H1 (cell line): ENCODE measurements around the gene PRR5. TPM values are rescaled to one million over a fixed set of nuclear protein-coding genes. Genes with fewer than 3 reads are reported as not detected.

Experiments
- ASH2L ChIP-seq: fragments of 200-600, 300-600 bp; sonication (generic); IDR thresholded peaks from one replicate; pipeline ENCODE4 v1.7.1; 2017; ENCODE audit warnings: low read length
- ATF3 ChIP-seq: IDR thresholded peaks from 2 replicates; pipeline ENCODE4 v1.6.1; 2011; ENCODE audit warnings: low read depth, mild to moderate bottlenecking, low read length; ENCODE audit not compliant: insufficient read depth
- CHD7 ChIP-seq: fragments of 300-600 bp; sonication (generic); IDR thresholded peaks from 2 replicates; pipeline ENCODE4 v1.7.1; 2012; ENCODE audit warnings: low read length, moderate library complexity, mild to moderate bottlenecking, inconsistent platforms; ENCODE audit not compliant: insufficient replicate concordance
- JUN ChIP-seq: IDR thresholded peaks from 2 replicates; pipeline ENCODE4 v1.6.1; 2011; ENCODE audit warnings: low read depth, mild to moderate bottlenecking, improper control_type of control experiment, low read length
- PHF8 ChIP-seq: fragments of 200-600 bp; sonication (generic); conservative IDR thresholded peaks from 2 replicates; pipeline ENCODE4 v1.7.1; 2012; ENCODE audit warnings: low read depth, mild to moderate bottlenecking, inconsistent platforms, low read length, moderate library complexity
- POU5F1 ChIP-seq: IDR thresholded peaks from 2 replicates; pipeline ENCODE4 v1.6.1; 2011; ENCODE audit warnings: low read depth, mild to moderate bottlenecking, low read length, moderate library complexity
- RBBP5 ChIP-seq: IDR thresholded peaks from 2 replicates; pipeline ENCODE4 v1.7.1; 2012; ENCODE audit warnings: low read depth, mild to moderate bottlenecking, inconsistent platforms, low read length, moderate library complexity, borderline replicate concordance
- SAP30 ChIP-seq: fragments of 300-600 bp; sonication (generic); IDR thresholded peaks from 2 replicates; pipeline ENCODE4 v1.7.1; 2012; ENCODE audit warnings: low read length, moderate library complexity, mild to moderate bottlenecking, inconsistent platforms; ENCODE audit not compliant: insufficient read depth, insufficient replicate concordance
- SIRT6 ChIP-seq: IDR thresholded peaks from one replicate; pipeline ENCODE4 v1.7.1; 2012; ENCODE audit warnings: low read length, inconsistent platforms
- SP4 ChIP-seq: IDR thresholded peaks from 2 replicates; pipeline ENCODE4 v1.6.1; 2012; ENCODE audit warnings: low read length, inconsistent platforms
- TAF1 ChIP-seq: IDR thresholded peaks from 2 replicates; pipeline ENCODE4 v1.6.1; 2011; ENCODE audit warnings: mild to moderate bottlenecking, low read depth, low read length
- YY1 ChIP-seq: IDR thresholded peaks from 2 replicates; pipeline ENCODE4 v1.6.1; 2011; ENCODE audit warnings: low read depth, mild to moderate bottlenecking, low read length
- polyA plus RNA-seq, 7 experiments: library from polyadenylated mRNA; depleted of rRNA in 3 of 7; stranded (reverse) in 5 of 7; unstranded in 2 of 7; fragments of >200 nt in 5 of 7; fragments of 200-250 nt in 2 of 7; gene quantifications; 1 replicate in 5 of 7; 2 replicates in 1 of 7; 4 replicates in 1 of 7; pipeline versions ENCODE4 v1.2.1 to v1.2.3, GENCODE V29; 2011 to 2013; ENCODE audit warnings: missing spikeins in 2 of 7, mixed read lengths in 2 of 7
- total RNA-seq: library from RNA; stranded (reverse); fragmentation: NEBNext Ultra II Directional; extraction: Animal tissue kit (Norgen Biotek cat#: 25700); gene quantifications from 2 replicates; pipeline ENCODE4 v1.2.1, GENCODE V29; 2021

PRR5 gene
- total and polyA plus RNA-seq, 2 of the 8 experiments (the other 6 are each of a cell fraction or from before 2014, with no cell fraction given): 16.5 to 25.7 TPM

- TF ChIP-seq CHD7 (no peak), JUN (no peak), SP4 (no peak), ASH2L (no peak), YY1 (no peak), SIRT6 (no peak), RBBP5 (no peak), ATF3 (no peak), TAF1 (no peak), PHF8 (no peak), SAP30 (no peak), POU5F1 (no peak)
- TF ChIP-seq, all 59 proteins: peak for 0
Observed at GRCh38 chr22:44759001-44759400, 57.0 kb downstream of the PRR5 start (continued).
